ENCODE results near the gene CLSTN1. TPM values are rescaled to one million over a fixed set of nuclear protein-coding genes. Genes with fewer than 3 reads are reported as not detected.

CLSTN1 gene
- total and polyA plus RNA-seq, 2 of the 8 experiments (the other 6 are each of a cell fraction or from before 2014, with no cell fraction given), result 34.2 to 97.4 TPM

DNA sequence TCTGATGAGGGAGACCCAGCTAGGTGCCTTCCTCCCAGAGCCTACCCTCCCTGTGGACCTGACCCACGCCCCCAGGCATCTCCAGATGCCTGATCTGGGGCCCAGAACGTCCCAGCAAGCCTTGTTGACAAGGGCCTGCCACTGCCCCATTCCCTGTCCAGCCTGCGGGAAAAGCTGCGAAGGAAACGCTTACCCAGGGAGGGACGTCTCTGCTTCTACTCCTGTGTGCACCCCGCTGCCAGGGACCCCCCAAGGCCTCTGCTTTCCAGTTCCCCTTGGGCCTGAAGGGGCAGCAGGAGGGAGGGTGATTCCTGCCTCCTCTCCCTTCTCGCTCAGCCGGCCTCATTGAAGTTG is 11.6 kb upstream of the CLSTN1 start:
- Histone ChIP-seq H3K56ac (replicated peaks; ENCODE audit: insufficient read length, low read depth, low read length) (no peak overlapping the region), H3K9me3 (ENCODE audit: insufficient read depth in 2 of 2, low read depth in 1 of 2, low read length in 1 of 2) (no peaks in the 10 kb centered on the region), H2AFZ (ENCODE audit: low read length) (0 out of 2 replicates have a peak overlapping the region, but pooled peaks have one; percentile 15), H3K23ac (ENCODE audit: insufficient read length) (no peak overlapping the region), H3K79me2 (ENCODE audit: control insufficient read depth in 1 of 2, insufficient read depth in 2 of 2, low read length in 2 of 2) (no peaks in the 10 kb centered on the region), H4K20me1 (replicated peaks in 1 of 2; ENCODE audit: control insufficient read depth in 1 of 2, insufficient read depth in 2 of 2, low read length in 2 of 2) (no peaks in the 10 kb centered on the region), H3K4ac (replicated peaks; ENCODE audit: insufficient read length, low read depth, low read length) (no peak overlapping the region), H2BK15ac (ENCODE audit: low read length) (peak overlapping the region; percentile 92; the same call in 1 of the 2 replicates), H2BK12ac (ENCODE audit: low read depth, low read length) (peak overlapping the region; percentile 9; the same call in 1 of the 2 replicates), H3K4me1 (replicated peaks in 1 of 4; ENCODE audit: control insufficient read depth in 3 of 4, insufficient read depth in 4 of 4, low read length in 3 of 4) (peaks cover 4 to 12% (median 11%) of the 10 kb centered on the region in 4 experiments; a peak in 6 of 7 replicates), H3K23me2 (ENCODE audit: low read depth, low read length) (no peaks in the 10 kb centered on the region), H3K27me3 (replicated peaks in 1 of 4; ENCODE audit: control insufficient read depth in 3 of 4, extremely low read depth in 1 of 4, insufficient read depth in 3 of 4, low read length in 3 of 4) (peaks cover 0 to 4% (median 0%) of the 10 kb centered on the region in 4 experiments; a peak in 3 of 7 replicates), H3K79me1 (ENCODE audit: low read depth, low read length) (no peaks in the 10 kb centered on the region), H3K4me3 (ENCODE audit: extremely low read depth in 1 of 4, insufficient read depth in 2 of 4, low read depth in 3 of 4, low read length in 4 of 4) (peak overlapping the region in 1 of 4 experiments; percentile 6; a peak in 2 of 8 replicates), H3K27ac (ENCODE audit: low read depth, low read length) (no peak overlapping the region), H2BK120ac (replicated peaks; ENCODE audit: low read depth, low read length) (no peak overlapping the region), H3K36me3 (ENCODE audit: control insufficient read depth in 2 of 4, insufficient read depth in 4 of 4, low read length in 3 of 4) (no peaks in the 10 kb centered on the region), H3K4me2 (ENCODE audit: insufficient read depth in 1 of 2, low read depth in 2 of 2, low read length in 2 of 2) (peak overlapping the region; percentile 24 to 49; a peak in 3 of 4 replicates), H3K9ac (replicated peaks in 1 of 4; ENCODE audit: extremely low read depth in 1 of 4, low read depth in 3 of 4, low read length in 3 of 4) (no peak overlapping the region), H2BK5ac (ENCODE audit: low read depth, low read length) (peak overlapping the region; percentile 18; the same call in 1 of the 2 replicates), H4K5ac (ENCODE audit: insufficient read length, low read depth, low read length) (no peak overlapping the region), H4K91ac (replicated peaks; ENCODE audit: insufficient read length, low read length) (no peak overlapping the region), H2BK20ac (ENCODE audit: low read length) (no peak overlapping the region), H2AK5ac (ENCODE audit: low read depth, low read length) (no peak overlapping the region), H4K8ac (ENCODE audit: extremely low read depth, insufficient read depth, low read length) (no peak overlapping the region), H3K14ac (ENCODE audit: insufficient read length) (no peak overlapping the region), H3K18ac (ENCODE audit: extremely low read depth, low read length) (peak overlapping the region; percentile 73)
- DNase-seq (ENCODE audit: low read depth in 1 of 2, low spot score in 2 of 2) (no peak), FAIRE-seq (no peak)
- TF ChIP-seq CTCF (IDR thresholded peaks at IDR 0.05; ENCODE audit: control extremely low read depth in 1 of 3, insufficient read depth in 1 of 3, low read depth in 1 of 3, low read length in 3 of 3) (no peak), POU5F1 (IDR thresholded peaks at IDR 0.05; ENCODE audit: low read depth, low read length) (no peak), RXRA (IDR thresholded peaks at IDR 0.05; ENCODE audit: insufficient read depth, low read depth, low read length) (no peak), SIN3A (conservative IDR thresholded peaks at IDR 0.05 in 1 of 2, IDR thresholded peaks at IDR 0.05 in 1 of 2; ENCODE audit: low read depth in 1 of 2, low read length in 2 of 2) (no peak)
- TF ChIP-seq, protein P1, sequence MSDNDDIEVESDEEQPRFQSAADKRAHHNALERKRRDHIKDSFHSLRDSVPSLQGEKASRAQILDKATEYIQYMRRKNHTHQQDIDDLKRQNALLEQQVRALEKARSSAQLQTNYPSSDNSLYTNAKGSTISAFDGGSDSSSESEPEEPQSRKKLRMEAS (IDR thresholded peaks at IDR 0.05), result no peak
- POLR2A ChIA-PET (ENCODE audit: partially characterized antibody), result interaction anchor here (0.7 to 1.1 kb wide), 3 partner anchors 9 to 24 kb away, joined by 3 to 4 read pairs (median 3); no protein-coding TSS in a partner anchor
- WGBS, 2 experiments (ENCODE audit: extremely low coverage in 1 of 2, insufficient coverage in 1 of 2, insufficient read length in 1 of 2, insufficient replicate concordance in 2 of 2, low coverage in 1 of 2, low lambda C conversion rate in 2 of 2, missing lambda C conversion rate in 1 of 2), result 52% methylated on average over 9 of the region's 9 CpGs; no CpG with 5 or more reads in 1 of the 2 experiments
- CTCF ChIA-PET (ENCODE audit: partially characterized antibody), result interaction anchor here (0.6 to 2.4 kb wide), 15 partner anchors 8 to 128 kb away, joined by 3 to 11 read pairs (median 3); no protein-coding TSS in a partner anchor

Measured in H1 (cell line).